ENCODE data around the gene NEU2.

NEU2 gene

DNA sequence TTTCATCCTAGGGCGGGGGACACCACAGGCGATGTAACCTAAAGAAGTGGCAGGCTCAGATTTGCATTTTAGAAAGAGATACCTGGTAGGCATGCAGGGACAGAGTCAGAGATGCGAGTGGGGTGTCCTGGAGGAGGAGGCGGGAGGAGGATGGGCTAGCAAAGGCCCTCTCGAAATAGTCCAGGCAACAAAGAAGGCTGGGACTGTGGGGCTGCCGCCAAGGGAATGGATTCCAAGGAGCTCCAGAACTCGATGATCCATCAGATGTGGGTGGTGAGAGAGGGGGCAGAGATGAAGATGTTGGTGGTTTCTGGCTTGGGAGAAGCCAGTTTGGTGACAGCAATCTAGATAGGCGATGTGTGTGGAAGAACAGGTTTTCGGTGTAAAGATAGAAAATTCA lies 15.2 kb downstream of the NEU2 start:
- Histone ChIP-seq H2BK12ac (ENCODE audit: low read length) (no peak overlapping the region), H3K79me2 (ENCODE audit: control insufficient read depth, insufficient read depth, low read length, poor library complexity) (no peaks in the 10 kb centered on the region), H3K14ac (ENCODE audit: low read length) (no peak overlapping the region), H3K4ac (ENCODE audit: low read depth, low read length) (no peak overlapping the region), H4K12ac (ENCODE audit: low read depth, low read length) (no peak overlapping the region), H2AK5ac (ENCODE audit: low read length) (no peak overlapping the region), H3K36me3 (ENCODE audit: control insufficient read depth in 1 of 2, insufficient read depth in 2 of 2, low read length in 2 of 2) (no peaks in the 10 kb centered on the region), H4K8ac (ENCODE audit: low read depth, low read length) (no peak overlapping the region), H4K91ac (ENCODE audit: low read depth, low read length) (no peak overlapping the region), H3K9ac (ENCODE audit: low read length) (no peak overlapping the region), H2BK5ac (ENCODE audit: low read depth, low read length, poor library complexity) (no peak overlapping the region), H3K4me2 (ENCODE audit: low read length) (no peak overlapping the region), H3K4me3 (ENCODE audit: low read depth, low read length) (no peak overlapping the region), H3K79me1 (ENCODE audit: low read length) (no peaks in the 10 kb centered on the region), H2BK120ac (ENCODE audit: insufficient read depth, low read length, poor library complexity) (no peak overlapping the region), H3K9me3 (ENCODE audit: insufficient read depth, low read depth, low read length) (no peaks in the 10 kb centered on the region), H3K27ac (ENCODE audit: low read depth, low read length) (no peak overlapping the region), H2AFZ (ENCODE audit: insufficient read depth, low read length, poor library complexity) (no peak overlapping the region), H3K23ac (ENCODE audit: low read length) (no peak overlapping the region), H3K4me1 (ENCODE audit: control insufficient read depth in 1 of 2, insufficient read depth in 2 of 2, low read length in 2 of 2) (peaks cover 0 to 6% of the 10 kb centered on the region in 2 experiments), H3K27me3 (ENCODE audit: insufficient read depth, low read length) (no peaks in the 10 kb centered on the region), H3K18ac (ENCODE audit: low read length) (no peak overlapping the region)
- DNase-seq, result no peak
- no CpG with 5 or more reads among the region's 9 CpGs for WGBS (ENCODE audit: extremely low coverage, insufficient coverage, insufficient read length)

DNA sequence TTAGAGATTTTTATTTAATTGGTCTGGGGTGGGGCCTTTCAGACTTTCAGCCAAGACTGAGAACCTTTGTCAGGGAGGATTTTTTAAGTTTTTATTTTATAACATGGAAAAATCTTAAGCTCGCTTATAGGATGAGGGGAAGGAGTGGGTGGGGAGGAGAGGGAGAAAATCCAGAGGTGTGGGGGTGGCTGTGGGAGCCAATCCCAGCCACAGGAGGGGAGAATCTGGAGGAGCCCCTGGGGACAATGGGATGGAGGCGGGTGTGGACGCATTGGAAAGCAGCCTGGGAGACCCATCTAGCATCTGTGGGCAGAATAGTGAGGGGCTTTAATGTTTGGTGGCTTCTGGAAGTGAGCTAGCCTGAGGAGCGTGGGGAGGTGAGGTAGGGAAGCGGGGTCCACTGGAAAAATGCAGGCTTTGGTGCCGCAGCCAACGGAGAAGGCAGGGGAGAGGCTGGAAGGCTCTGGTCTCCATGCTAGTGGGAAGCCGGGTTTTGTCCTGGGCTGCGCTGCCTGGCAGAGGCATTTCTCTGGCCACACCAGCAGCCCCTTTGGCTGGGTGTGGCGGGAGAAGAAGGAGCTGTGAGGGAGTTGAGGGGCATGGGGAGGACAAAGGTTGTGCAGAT lies 16.2 kb downstream of the NEU2 start:
- no peaks in the 10 kb centered on the region for H3K79me1 ChIP-seq (ENCODE audit: low read length)
- H3K36me3 ChIP-seq (ENCODE audit: control insufficient read depth in 1 of 2, insufficient read depth in 2 of 2, low read length in 2 of 2), result no peaks in the 10 kb centered on the region
- no peak overlapping the region for H3K9ac ChIP-seq (ENCODE audit: low read length)
- no peaks in the 10 kb centered on the region for H3K79me2 ChIP-seq (ENCODE audit: control insufficient read depth, insufficient read depth, low read length, poor library complexity)
- peaks cover 0 to 6% of the 10 kb centered on the region in 2 experiments for H3K4me1 ChIP-seq (ENCODE audit: control insufficient read depth in 1 of 2, insufficient read depth in 2 of 2, low read length in 2 of 2)
- H3K18ac ChIP-seq (ENCODE audit: low read length), result no peak overlapping the region
- no CpG with 5 or more reads among the region's 10 CpGs for WGBS (ENCODE audit: extremely low coverage, insufficient coverage, insufficient read length)
- no peak overlapping the region for H4K91ac ChIP-seq (ENCODE audit: low read depth, low read length)
- H3K4me3 ChIP-seq (ENCODE audit: low read depth, low read length), result no peak overlapping the region
- H3K27me3 ChIP-seq (ENCODE audit: insufficient read depth, low read length), result no peaks in the 10 kb centered on the region
- no peak for DNase-seq
- H3K14ac ChIP-seq (ENCODE audit: low read length), result no peak overlapping the region
- no peak overlapping the region for H2AK5ac ChIP-seq (ENCODE audit: low read length)
- H4K8ac ChIP-seq (ENCODE audit: low read depth, low read length), result no peak overlapping the region
- no peak overlapping the region for H3K23ac ChIP-seq (ENCODE audit: low read length)
- H4K12ac ChIP-seq (ENCODE audit: low read depth, low read length), result no peak overlapping the region
- H2BK5ac ChIP-seq (ENCODE audit: low read depth, low read length, poor library complexity), result no peak overlapping the region
- no peak overlapping the region for H3K4ac ChIP-seq (ENCODE audit: low read depth, low read length)
- H2BK12ac ChIP-seq (ENCODE audit: low read length), result no peak overlapping the region
- H3K9me3 ChIP-seq (ENCODE audit: insufficient read depth, low read depth, low read length), result no peaks in the 10 kb centered on the region
- no peak overlapping the region for H3K27ac ChIP-seq (ENCODE audit: low read depth, low read length)
- H2AFZ ChIP-seq (ENCODE audit: insufficient read depth, low read length, poor library complexity), result no peak overlapping the region
- no peak overlapping the region for H3K4me2 ChIP-seq (ENCODE audit: low read length)
- H2BK120ac ChIP-seq (ENCODE audit: insufficient read depth, low read length, poor library complexity), result no peak overlapping the region

DNA sequence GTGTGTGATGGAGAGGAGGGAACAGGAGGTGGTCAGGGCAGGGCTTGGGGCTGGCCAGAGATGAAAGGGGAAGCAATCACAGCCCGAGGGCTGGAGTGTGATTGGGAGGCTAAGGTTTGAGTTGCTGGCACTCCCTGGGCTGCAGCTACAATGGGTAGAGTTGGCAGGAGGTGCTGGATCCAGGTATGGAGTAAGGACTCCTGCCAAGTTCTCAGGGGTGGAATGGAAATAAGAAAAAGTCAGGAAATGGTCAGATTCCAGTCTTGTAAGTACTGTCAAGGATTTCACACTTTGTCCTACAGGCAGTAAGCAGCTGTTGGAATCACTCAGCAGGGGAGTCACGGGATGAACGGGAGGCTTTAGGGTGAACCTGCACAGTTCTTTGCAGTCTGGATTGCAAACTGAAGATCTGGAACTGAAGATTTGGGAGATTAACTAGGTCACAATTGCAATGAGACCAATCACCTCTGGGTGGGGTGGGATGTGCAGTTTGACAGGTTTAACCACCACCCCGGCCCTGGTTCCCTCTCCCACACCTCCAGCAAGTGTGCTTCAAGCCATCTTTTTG lies 16.8 kb downstream of the NEU2 start:
- H3K27ac ChIP-seq (ENCODE audit: low read depth, low read length), result no peak overlapping the region
- H3K27me3 ChIP-seq (ENCODE audit: insufficient read depth, low read length), result no peaks in the 10 kb centered on the region
- no peaks in the 10 kb centered on the region for H3K79me1 ChIP-seq (ENCODE audit: low read length)
- no peak overlapping the region for H3K9ac ChIP-seq (ENCODE audit: low read length)
- no peak overlapping the region for H3K23ac ChIP-seq (ENCODE audit: low read length)
- peak in 1 of 2 donors; percentile 30 for DNase-seq
- H4K91ac ChIP-seq (ENCODE audit: low read depth, low read length), result no peak overlapping the region
- H4K8ac ChIP-seq (ENCODE audit: low read depth, low read length), result no peak overlapping the region
- H2BK5ac ChIP-seq (ENCODE audit: low read depth, low read length, poor library complexity), result no peak overlapping the region
- H2AK5ac ChIP-seq (ENCODE audit: low read length), result no peak overlapping the region
- no peak overlapping the region for H3K4ac ChIP-seq (ENCODE audit: low read depth, low read length)
- H2BK12ac ChIP-seq (ENCODE audit: low read length), result no peak overlapping the region
- H4K12ac ChIP-seq (ENCODE audit: low read depth, low read length), result no peak overlapping the region
- H2AFZ ChIP-seq (ENCODE audit: insufficient read depth, low read length, poor library complexity), result no peak overlapping the region
- H3K4me2 ChIP-seq (ENCODE audit: low read length), result no peak overlapping the region
- no CpG with 5 or more reads among the region's 4 CpGs for WGBS (ENCODE audit: extremely low coverage, insufficient coverage, insufficient read length)
- H2BK120ac ChIP-seq (ENCODE audit: insufficient read depth, low read length, poor library complexity), result no peak overlapping the region
- no peak overlapping the region for H3K4me3 ChIP-seq (ENCODE audit: low read depth, low read length)
- H3K36me3 ChIP-seq (ENCODE audit: control insufficient read depth in 1 of 2, insufficient read depth in 2 of 2, low read length in 2 of 2), result no peaks in the 10 kb centered on the region
- H3K79me2 ChIP-seq (ENCODE audit: control insufficient read depth, insufficient read depth, low read length, poor library complexity), result no peaks in the 10 kb centered on the region
- H3K9me3 ChIP-seq (ENCODE audit: insufficient read depth, low read depth, low read length), result no peaks in the 10 kb centered on the region
- H3K4me1 ChIP-seq (ENCODE audit: control insufficient read depth in 1 of 2, insufficient read depth in 2 of 2, low read length in 2 of 2), result peaks cover 0 to 6% of the 10 kb centered on the region in 2 experiments
- H3K14ac ChIP-seq (ENCODE audit: low read length), result no peak overlapping the region
- no peak overlapping the region for H3K18ac ChIP-seq (ENCODE audit: low read length)

DNA sequence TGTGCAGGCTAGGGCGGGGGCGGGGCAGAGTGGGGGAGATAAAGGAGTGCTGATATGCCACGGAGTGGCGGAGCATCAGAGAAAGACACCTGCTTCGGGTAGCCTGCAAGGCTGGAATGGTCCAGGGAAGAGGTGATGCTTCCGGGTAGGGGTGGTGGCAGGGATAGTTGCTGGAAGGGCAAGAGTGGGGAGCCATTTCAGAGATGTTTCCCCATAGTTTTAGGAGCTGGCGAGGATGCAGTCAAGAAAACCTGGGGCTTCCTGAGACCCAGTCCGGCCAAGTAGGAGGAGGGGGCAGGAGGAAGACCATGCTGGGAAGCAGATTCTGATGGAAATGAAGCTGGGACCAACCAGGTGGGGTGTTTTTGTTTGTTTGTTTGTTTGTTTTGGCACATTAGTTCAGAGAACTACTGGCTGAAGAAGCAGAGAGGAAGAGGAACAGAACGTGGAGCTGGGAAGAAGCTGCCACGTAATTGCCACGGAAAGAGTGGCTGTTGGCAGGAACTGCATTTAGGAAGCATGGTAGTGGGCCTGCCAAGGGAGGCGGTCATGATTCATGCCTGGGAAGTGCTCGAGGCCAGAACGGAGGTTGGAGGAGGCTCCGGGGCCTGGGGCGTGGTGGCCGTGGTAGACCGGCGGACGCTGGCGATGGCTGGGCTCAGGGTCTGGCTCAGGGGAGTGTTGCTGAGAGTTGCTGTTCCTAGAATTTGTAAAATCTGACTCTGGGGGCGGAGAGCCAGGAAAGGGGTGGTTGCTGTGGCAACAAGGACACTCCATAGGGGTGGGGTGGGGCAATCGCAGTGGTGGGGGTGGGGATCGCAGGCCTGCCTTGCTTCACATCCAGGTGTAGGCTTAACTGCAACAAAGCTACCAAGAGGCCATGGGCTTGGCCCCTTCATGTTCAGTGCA lies 19.0 kb downstream of the NEU2 start:
- Histone ChIP-seq H3K79me1 (ENCODE audit: low read length) (no peaks in the 10 kb centered on the region), H2BK5ac (ENCODE audit: low read depth, low read length, poor library complexity) (no peak overlapping the region), H3K4me1 (ENCODE audit: control insufficient read depth in 1 of 2, insufficient read depth in 2 of 2, low read length in 2 of 2) (peaks cover 0 to 6% of the 10 kb centered on the region in 2 experiments), H3K4me3 (ENCODE audit: low read depth, low read length) (no peak overlapping the region), H4K8ac (ENCODE audit: low read depth, low read length) (no peak overlapping the region), H3K14ac (ENCODE audit: low read length) (no peak overlapping the region), H3K27me3 (ENCODE audit: insufficient read depth, low read length) (no peaks in the 10 kb centered on the region), H3K4ac (ENCODE audit: low read depth, low read length) (no peak overlapping the region), H2AK5ac (ENCODE audit: low read length) (no peak overlapping the region), H2BK120ac (ENCODE audit: insufficient read depth, low read length, poor library complexity) (no peak overlapping the region), H3K27ac (ENCODE audit: low read depth, low read length) (no peak overlapping the region), H4K91ac (ENCODE audit: low read depth, low read length) (no peak overlapping the region), H3K18ac (ENCODE audit: low read length) (no peak overlapping the region), H2BK12ac (ENCODE audit: low read length) (no peak overlapping the region), H4K12ac (ENCODE audit: low read depth, low read length) (no peak overlapping the region), H3K79me2 (ENCODE audit: control insufficient read depth, insufficient read depth, low read length, poor library complexity) (no peaks in the 10 kb centered on the region), H3K23ac (ENCODE audit: low read length) (no peak overlapping the region), H2AFZ (ENCODE audit: insufficient read depth, low read length, poor library complexity) (no peak overlapping the region), H3K9ac (ENCODE audit: low read length) (no peak overlapping the region), H3K4me2 (ENCODE audit: low read length) (no peak overlapping the region), H3K9me3 (ENCODE audit: insufficient read depth, low read depth, low read length) (no peaks in the 10 kb centered on the region), H3K36me3 (ENCODE audit: control insufficient read depth in 1 of 2, insufficient read depth in 2 of 2, low read length in 2 of 2) (no peaks in the 10 kb centered on the region)
- DNase-seq, result peak; percentile 70 to 71
- WGBS (ENCODE audit: extremely low coverage, insufficient coverage, insufficient read length), result no CpG with 5 or more reads among the region's 24 CpGs

All from trophoblast cell (in vitro differentiated cells and primary cell).